D721Med (cell line): ENCODE data around the gene MGAT5.
A peak's percentile ranks its signal among the peaks of the same experiment; 100 is the strongest.

ENCODE experiments used
- DNase-seq: peaks from one replicate; pipeline ENCODE4 v3.0.0; 2011; ENCODE audit warnings: low spot score; ENCODE audit not compliant: insufficient read length
- FAIRE-seq: peaks from 2 replicates; lab custom pipeline; 2011; peaks lifted over from hg19 to GRCh38; lab: Jason Lieb, UNC
- TF ChIP-seq, protein P1 (sequence below): IDR thresholded peaks from 2 replicates; pipeline ENCODE4 v1.5.1; 2012; ENCODE audit warnings: mild to moderate bottlenecking, control low read depth; ENCODE audit not compliant: insufficient read depth; ENCODE audit errors: missing control alignments

MGAT5 gene

DNA sequence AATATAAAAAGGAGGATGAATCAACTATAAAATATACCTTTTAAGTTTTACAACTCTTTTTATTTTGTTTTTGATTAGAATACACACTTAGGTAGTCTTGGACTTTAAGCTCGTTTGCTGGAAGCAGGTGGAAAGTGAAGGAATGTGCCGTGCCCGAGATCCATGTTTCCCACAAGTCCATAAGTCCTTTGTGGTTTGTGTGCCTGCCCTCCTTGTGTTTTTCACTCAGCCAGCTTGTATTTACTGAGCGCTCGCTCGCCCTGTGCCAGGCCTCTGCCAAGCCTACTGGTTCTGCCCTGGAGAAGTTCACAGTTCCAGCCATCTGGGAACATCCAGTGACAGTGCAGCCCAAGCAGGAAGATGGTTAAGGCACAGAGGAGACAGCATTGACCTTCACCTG lies 142.6 kb downstream of the MGAT5 start:
- FAIRE-seq (no peak), DNase-seq (no peak)
- TF ChIP-seq, protein P1, sequence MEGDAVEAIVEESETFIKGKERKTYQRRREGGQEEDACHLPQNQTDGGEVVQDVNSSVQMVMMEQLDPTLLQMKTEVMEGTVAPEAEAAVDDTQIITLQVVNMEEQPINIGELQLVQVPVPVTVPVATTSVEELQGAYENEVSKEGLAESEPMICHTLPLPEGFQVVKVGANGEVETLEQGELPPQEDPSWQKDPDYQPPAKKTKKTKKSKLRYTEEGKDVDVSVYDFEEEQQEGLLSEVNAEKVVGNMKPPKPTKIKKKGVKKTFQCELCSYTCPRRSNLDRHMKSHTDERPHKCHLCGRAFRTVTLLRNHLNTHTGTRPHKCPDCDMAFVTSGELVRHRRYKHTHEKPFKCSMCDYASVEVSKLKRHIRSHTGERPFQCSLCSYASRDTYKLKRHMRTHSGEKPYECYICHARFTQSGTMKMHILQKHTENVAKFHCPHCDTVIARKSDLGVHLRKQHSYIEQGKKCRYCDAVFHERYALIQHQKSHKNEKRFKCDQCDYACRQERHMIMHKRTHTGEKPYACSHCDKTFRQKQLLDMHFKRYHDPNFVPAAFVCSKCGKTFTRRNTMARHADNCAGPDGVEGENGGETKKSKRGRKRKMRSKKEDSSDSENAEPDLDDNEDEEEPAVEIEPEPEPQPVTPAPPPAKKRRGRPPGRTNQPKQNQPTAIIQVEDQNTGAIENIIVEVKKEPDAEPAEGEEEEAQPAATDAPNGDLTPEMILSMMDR, result no peak

DNA sequence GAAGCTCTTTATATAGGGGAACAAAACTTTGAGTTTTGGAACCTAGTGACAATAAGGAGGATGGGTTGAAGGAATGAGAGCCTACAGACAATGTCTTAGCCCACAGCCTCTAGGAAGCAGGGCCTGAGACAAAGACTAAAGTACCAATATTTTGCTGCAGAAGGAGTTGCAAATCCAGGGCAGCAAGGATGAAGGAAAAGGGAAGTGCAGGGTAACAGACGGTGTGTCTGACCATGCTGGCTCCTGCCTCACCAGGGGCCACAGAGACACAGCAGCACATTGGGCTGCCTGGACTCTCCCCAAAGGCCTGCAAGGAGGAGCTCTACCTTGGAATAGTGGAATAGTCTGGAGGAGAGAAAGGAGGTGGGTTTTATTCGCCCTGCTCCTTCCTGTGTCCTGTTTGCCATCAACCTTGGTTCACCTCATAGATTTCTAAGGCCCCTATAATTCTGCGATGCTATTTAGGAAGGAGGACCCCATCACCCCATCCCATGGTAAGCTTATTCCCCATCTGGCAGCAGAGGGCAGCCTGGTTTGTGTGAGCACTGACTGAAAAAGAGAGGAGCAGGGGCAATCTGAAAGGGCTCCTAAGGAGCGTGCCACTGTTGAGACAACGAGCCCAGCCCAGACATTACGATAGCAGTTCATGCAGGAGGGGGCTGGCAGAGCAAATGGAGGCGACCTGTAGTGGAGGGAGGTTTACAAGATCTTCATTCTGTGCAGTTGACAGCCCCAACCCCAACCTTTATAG lies 143.4 kb downstream of the MGAT5 start:
- TF ChIP-seq, protein P1, result no peak
- no peak for DNase-seq
- FAIRE-seq, result no peak

DNA sequence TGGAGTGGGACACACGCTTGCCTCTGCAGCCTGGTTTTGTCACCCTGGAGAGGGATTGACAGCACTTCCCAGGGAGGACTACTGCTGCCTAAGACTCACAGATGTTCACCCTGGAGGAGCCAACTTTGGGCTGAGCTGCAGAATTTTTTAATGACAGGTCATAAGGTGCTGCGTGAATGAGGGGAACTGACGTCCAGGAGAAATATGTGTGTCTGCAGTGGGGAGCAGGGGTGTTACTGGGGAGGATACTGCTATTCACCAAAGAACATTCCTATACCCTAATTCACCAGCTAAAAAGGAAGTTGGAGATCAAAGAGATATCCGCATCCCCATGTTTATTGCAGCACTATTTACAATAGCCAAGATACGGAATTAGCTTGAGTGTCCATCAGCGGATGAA lies 144.4 kb downstream of the MGAT5 start:
- FAIRE-seq (no peak), DNase-seq (no peak)
- TF ChIP-seq, protein P1, result no peak

DNA sequence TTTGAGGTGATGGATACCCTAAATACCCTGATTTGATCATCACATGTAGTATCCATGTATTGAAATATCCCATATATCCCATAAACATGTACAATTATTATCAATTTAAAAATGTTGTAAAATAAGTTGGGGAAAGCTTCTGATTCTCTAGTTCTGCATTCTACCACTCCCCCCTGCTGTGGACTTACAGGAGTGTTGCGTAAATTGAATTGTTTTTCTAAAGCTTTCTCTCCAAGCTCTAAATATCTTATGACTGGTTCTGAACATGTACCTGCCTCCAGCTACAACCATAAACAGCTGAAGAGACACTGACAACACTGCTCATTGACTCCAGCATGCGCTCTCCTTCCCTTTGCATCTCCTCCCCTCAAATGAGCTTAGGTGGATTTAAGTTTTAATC lies 145.2 kb downstream of the MGAT5 start:
- TF ChIP-seq, protein P1, result no peak
- FAIRE-seq, result peak; percentile 84
- peak; percentile 33 for DNase-seq

DNA sequence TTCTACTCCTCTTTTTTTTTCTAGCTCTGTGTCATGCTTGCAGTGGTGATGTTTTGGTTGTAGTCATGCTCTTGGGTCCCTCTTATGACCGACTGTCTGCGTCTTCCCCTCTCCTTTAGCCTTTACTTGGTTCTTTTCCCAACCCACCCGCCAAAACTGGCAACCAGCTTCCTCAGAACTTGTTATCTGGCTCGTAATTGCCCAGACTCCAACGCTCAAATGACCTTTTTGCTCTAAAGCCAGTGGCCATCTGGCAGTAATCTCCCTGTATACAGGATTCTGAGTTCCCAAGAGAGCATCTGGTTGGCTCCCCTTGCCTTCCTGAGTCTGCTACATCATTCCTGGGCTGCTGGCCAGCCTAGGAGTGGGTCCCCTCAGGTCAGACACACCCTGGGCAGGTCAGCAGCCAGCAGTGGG lies 147.2 kb downstream of the MGAT5 start:
- TF ChIP-seq, protein P1, result no peak
- DNase-seq, result no peak
- FAIRE-seq, result no peak

DNA sequence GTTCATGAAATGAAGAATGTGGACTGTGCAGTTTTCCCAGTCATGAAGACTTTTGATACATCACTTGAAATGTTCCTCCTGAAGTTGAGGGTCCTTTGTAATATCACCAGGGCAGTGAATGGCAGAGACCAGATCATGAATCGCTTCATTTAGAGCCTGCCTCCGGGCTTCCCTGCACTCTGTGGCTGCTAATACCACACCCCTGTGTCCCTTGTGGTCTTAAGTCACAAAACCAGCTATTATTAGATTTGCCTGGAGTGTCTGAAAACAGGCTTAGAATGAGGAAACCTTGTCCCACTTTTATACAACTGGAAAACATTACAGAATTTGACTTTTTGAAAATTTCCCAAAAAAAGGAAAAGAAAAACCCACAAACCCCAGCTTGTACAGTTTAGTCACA lies 147.9 kb downstream of the MGAT5 start:
- TF ChIP-seq, protein P1, result no peak
- FAIRE-seq (no peak), DNase-seq (no peak)

DNA sequence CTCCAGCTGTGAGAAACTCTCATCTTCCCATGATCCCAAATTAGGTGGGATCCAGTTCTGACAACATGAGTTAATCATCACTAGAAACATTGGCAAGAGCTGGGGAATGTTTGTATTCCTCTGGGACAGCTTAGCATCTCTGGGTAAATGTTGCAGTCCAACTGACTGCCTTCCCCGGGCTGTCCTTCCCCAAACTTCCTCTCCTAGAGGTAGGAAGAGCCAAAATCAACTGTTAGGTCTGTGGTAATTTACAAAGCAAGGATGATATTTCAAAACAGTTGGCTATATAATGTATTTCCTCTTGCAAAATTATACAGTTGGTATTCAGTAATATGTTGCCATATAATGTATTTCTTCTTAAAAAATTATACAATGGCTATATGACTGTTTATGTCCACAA lies 148.5 kb downstream of the MGAT5 start:
- TF ChIP-seq, protein P1, result no peak
- FAIRE-seq, result no peak
- DNase-seq, result no peak
